ENCODE data around the gene TRPM7.

Gene TRPM7

DNA sequence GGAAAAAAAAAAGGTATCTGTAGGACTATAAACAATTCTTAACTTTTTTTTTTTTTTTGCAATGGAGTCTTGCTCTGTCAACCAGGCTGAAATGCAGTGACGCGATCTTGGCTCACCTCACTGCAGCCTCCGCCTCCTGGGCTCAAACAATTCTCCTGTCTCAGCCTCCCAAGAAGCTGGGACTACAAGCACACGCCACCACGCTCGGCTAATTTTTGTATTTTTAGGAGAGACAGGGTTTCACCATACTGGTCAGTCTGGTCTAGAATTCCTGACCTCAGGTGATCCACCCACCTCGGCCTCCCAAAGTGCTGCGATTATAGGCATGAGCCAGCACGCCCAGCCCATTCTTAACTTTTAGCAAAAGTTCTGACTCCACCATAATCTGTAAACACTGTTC is 50.5 kb downstream of the TRPM7 start:
- Histone ChIP-seq H3K9me3 (replicated peaks; ENCODE audit: insufficient read depth, low read length) (no peaks in the 10 kb centered on the region), H4K20me1 (ENCODE audit: insufficient read depth, low read length) (no peaks in the 10 kb centered on the region), H3K9ac (ENCODE audit: low read length) (no peak overlapping the region), H3K79me2 (ENCODE audit: low read length) (peaks cover 12% of the 10 kb centered on the region), H3F3A (ENCODE audit: insufficient read depth, low read length) (no peaks in the 10 kb centered on the region), H3K36me3 (replicated peaks; ENCODE audit: insufficient read depth, low read length) (peaks cover 7% of the 10 kb centered on the region), H3K4me3 (ENCODE audit: low read length) (no peak overlapping the region), H3K27ac (ENCODE audit: low read length) (no peak overlapping the region), H3K4me1 (ENCODE audit: low read length) (no peaks in the 10 kb centered on the region), H3K4me2 (ENCODE audit: low read depth, low read length) (no peak overlapping the region), H3K27me3 (replicated peaks; ENCODE audit: insufficient read depth, low read length) (no peaks in the 10 kb centered on the region), H2AFZ (ENCODE audit: low read length) (no peak overlapping the region), H3K9me2 (replicated peaks; ENCODE audit: insufficient read depth, low read length) (no peaks in the 10 kb centered on the region)
- TF ChIP-seq EZH2 (optimal IDR thresholded peaks at IDR 0.05; ENCODE audit: low read depth, low read length) (no peak), EZH2phosphoT487 (IDR thresholded peaks at IDR 0.05; ENCODE audit: low read length) (no peak)
- TF ChIP-seq, protein P1, sequence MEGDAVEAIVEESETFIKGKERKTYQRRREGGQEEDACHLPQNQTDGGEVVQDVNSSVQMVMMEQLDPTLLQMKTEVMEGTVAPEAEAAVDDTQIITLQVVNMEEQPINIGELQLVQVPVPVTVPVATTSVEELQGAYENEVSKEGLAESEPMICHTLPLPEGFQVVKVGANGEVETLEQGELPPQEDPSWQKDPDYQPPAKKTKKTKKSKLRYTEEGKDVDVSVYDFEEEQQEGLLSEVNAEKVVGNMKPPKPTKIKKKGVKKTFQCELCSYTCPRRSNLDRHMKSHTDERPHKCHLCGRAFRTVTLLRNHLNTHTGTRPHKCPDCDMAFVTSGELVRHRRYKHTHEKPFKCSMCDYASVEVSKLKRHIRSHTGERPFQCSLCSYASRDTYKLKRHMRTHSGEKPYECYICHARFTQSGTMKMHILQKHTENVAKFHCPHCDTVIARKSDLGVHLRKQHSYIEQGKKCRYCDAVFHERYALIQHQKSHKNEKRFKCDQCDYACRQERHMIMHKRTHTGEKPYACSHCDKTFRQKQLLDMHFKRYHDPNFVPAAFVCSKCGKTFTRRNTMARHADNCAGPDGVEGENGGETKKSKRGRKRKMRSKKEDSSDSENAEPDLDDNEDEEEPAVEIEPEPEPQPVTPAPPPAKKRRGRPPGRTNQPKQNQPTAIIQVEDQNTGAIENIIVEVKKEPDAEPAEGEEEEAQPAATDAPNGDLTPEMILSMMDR (IDR thresholded peaks at IDR 0.05; ENCODE audit: low read length), result no peak
- no peak for DNase-seq

DNA sequence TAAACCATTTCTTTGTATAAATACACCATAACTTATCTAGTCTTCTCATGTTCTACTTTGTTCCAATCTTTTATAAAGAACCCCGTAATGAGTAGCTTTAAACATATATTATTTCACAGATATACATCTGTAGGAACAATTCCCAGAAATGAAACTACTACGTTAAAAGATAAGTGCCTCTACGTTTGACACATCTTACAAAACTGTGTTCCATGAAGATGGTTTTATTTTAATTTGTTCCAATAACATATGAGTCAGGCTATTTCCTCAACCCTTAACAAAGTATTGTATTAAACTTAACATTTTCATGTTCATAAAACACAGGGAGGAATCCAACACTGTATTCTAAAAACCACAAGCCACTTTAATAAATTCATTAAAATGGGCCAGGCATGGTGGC is 52.9 kb downstream of the TRPM7 start:
- Histone ChIP-seq H3K4me3 (ENCODE audit: low read length) (no peak overlapping the region), H3K9me3 (replicated peaks; ENCODE audit: insufficient read depth, low read length) (no peaks in the 10 kb centered on the region), H3K36me3 (replicated peaks; ENCODE audit: insufficient read depth, low read length) (peaks cover 7% of the 10 kb centered on the region), H3K9me2 (replicated peaks; ENCODE audit: insufficient read depth, low read length) (no peaks in the 10 kb centered on the region), H2AFZ (ENCODE audit: low read length) (no peak overlapping the region), H3K4me1 (ENCODE audit: low read length) (no peaks in the 10 kb centered on the region), H3K27ac (ENCODE audit: low read length) (no peak overlapping the region), H3K9ac (ENCODE audit: low read length) (no peak overlapping the region), H3K79me2 (ENCODE audit: low read length) (0 out of 2 replicates have a peak, but pooled peaks cover 5% of the 10 kb centered on the region), H4K20me1 (ENCODE audit: insufficient read depth, low read length) (no peaks in the 10 kb centered on the region), H3K27me3 (replicated peaks; ENCODE audit: insufficient read depth, low read length) (no peaks in the 10 kb centered on the region), H3K4me2 (ENCODE audit: low read depth, low read length) (no peak overlapping the region), H3F3A (ENCODE audit: insufficient read depth, low read length) (no peaks in the 10 kb centered on the region)
- no peak for TF ChIP-seq EZH2 (optimal IDR thresholded peaks at IDR 0.05; ENCODE audit: low read depth, low read length)
- TF ChIP-seq, protein P1 (IDR thresholded peaks at IDR 0.05; ENCODE audit: low read length), result no peak
- no peak for DNase-seq

DNA sequence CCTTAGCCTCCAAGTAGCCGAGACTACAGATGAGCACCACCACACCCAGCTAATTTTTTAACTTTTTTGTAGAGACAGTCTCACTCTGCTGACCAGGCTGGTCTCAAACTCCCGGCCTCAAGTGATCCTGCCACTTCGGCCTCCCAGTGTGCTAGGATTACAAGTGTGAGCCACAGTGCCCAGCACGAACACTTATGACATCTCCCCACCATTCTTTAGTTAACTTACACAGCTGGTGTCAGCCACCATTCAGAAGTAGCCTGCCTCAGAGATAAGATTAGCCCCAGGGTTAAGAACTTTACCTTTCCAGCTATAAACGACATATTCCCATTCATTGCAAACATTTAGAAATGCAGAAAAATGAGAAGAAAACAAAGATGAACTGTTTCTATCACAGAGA is 58.2 kb downstream of the TRPM7 start:
- Histone ChIP-seq H3K9me3 (replicated peaks; ENCODE audit: insufficient read depth, low read length) (no peaks in the 10 kb centered on the region), H3K36me3 (replicated peaks; ENCODE audit: insufficient read depth, low read length) (peaks cover 5% of the 10 kb centered on the region; the same call in 1 of the 2 replicates), H3K9ac (ENCODE audit: low read length) (no peak overlapping the region), H3K4me1 (ENCODE audit: low read length) (no peaks in the 10 kb centered on the region), H3F3A (ENCODE audit: insufficient read depth, low read length) (no peaks in the 10 kb centered on the region), H3K9me2 (replicated peaks; ENCODE audit: insufficient read depth, low read length) (no peaks in the 10 kb centered on the region), H3K4me2 (ENCODE audit: low read depth, low read length) (no peak overlapping the region), H2AFZ (ENCODE audit: low read length) (no peak overlapping the region), H3K4me3 (ENCODE audit: low read length) (no peak overlapping the region), H4K20me1 (ENCODE audit: insufficient read depth, low read length) (no peaks in the 10 kb centered on the region), H3K27me3 (replicated peaks; ENCODE audit: insufficient read depth, low read length) (no peaks in the 10 kb centered on the region), H3K27ac (ENCODE audit: low read length) (no peak overlapping the region), H3K79me2 (ENCODE audit: low read length) (0 out of 2 replicates have a peak, but pooled peaks cover 5% of the 10 kb centered on the region)
- TF ChIP-seq EZH2phosphoT487 (IDR thresholded peaks at IDR 0.05; ENCODE audit: low read length) (no peak), EZH2 (optimal IDR thresholded peaks at IDR 0.05; ENCODE audit: low read depth, low read length) (no peak)
- TF ChIP-seq, protein P1 (IDR thresholded peaks at IDR 0.05; ENCODE audit: low read length), result no peak
- no peak for DNase-seq

Measured in MM.1S (cell line).